Right forelimb (tissue), 1 donor: ENCODE data around the gene GALNT18.
A peak's percentile ranks its signal among the peaks of the same experiment; 100 is the strongest.

Source experiments
- DNase-seq: peaks from one replicate; pipeline ENCODE4 v3.0.0-alpha.2; 2018

The GALNT18 gene

DNA sequence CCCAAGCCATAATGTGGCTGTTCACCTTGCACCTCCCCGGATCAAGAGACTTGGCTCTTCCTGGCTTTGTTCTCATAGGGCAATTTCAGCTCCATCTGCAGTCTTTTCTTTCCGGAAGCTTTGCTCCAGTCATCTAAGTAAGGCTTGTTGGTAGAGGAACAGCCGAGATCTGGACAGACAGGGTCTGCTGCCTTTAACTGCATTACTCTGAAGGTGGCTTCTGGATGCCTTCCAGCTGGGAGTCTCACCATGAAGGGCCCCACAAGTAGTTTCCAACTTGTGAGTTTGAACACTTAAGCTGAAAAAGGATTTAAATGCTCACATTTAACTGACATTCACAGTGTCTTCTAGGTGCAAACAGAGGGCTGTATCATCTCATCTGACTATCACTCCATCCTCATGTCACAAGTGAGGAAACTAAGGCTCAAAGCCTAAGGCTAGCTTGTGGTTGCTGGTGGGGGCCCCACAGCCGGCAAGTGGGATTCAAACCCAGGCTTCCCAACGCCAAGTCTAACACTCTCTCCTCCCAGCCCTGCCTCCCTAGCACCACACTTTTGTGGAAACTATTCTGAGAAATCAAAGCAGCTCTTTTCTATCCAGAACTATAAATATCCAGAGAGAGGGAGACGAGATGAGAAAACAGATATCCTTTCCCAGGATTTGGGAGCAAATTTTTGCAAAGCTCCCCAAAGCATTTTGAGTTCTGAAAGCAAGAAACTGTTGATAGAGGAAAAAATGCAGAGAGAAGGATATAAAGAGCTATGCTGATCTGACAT lies 58.4 kb downstream of the GALNT18 start:
- no peak for DNase-seq

GRCh38 chr11:11561991-11562390 lies 59.8 kb downstream of the GALNT18 start:
- DNase-seq, result no peak

DNA sequence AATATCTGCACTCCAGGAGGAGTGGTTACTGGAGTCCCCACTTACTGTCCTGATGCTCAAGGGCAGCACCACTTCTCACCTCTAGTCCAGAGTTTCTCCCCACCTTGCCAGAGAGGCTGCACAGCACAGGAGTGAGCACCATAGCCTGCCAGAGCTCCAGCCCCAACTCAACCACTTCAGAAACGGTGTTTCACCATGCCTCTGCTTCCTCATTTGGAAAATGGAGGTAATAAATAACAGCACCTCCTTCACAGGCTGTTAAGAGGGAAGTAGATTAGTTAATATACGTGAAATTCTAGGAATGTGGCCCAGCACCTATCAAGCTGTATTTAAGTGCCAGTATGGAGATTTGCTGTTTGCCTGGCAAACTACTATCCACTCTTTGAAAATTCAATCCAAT lies 63.0 kb downstream of the GALNT18 start:
- DNase-seq, result no peak

- DNase-seq, result peak; percentile 84
These were observed 63.4 kb downstream of the GALNT18 start for GRCh38 chr11:11558396-11558795.

DNA sequence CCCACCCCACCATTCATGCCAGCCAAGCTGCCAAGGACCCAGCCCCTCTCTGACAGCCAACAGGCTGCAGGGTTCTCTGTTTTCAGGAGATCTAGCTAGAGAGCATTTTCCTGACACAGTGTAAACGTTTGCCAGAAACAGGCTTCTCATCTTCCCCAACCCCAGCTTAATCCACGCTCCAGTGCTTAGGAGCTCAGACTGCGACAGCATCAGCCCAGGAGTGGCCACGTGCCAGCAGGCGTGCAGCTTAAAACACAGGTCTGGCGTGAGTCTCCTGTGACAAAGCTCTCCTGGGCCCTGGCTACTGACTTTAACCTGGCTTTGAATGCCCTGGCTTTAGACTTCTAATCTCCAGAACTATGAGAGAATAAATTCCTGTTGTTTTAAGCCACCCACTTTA lies 66.6 kb downstream of the GALNT18 start:
- DNase-seq, result peak; percentile 59

DNA sequence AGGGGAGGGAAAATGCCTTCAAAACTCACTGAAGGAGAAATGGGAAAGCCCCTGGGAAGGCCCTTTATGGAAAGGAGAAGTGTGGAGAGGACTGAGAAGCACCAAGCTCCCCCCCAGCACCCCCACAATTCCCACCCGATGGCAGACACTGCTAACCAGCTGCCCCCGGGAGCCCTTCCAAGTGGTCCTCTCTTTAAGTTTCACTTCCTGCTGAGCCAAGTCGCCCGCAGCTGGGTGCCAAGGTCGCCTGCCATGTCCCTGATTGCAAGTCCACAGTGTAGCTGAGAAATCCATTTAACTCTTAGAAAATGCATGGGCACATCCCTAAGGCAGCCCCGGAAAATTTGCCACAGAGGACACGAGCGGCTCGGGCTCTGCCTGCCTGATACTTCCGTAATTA lies 68.2 kb downstream of the GALNT18 start:
- no peak for DNase-seq

DNA sequence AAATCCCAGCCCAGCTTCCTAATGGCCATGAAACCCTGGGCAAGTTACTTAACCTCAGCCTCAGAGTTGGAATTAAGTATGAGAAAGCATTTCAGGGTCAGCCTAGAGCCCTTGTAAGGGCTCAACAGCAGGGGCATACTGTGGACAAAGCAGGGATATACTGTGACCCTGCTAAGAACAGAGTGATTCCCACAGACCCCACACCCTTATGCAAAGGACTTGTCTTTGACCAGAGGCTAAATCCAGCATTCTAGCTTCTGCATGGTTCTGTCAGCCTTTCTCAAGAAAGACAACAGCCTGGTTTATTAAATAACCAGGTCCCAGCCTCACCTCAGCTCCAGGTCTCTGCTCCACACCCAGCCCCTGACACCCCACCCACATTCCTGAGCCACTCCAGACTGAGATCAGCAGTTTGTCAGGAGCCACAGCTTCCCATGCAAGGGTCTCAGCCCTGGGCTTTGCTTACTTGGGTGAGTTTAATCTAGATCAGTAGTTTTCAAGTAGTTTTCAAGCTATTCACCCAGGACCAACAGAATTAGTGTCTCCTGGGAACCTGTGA lies 69.2 kb downstream of the GALNT18 start:
- DNase-seq, result no peak

GRCh38 chr11:11550534-11550933 lies 71.3 kb downstream of the GALNT18 start:
- DNase-seq, result no peak

GRCh38 chr11:11545285-11546275 lies 76.2 kb downstream of the GALNT18 start:
- DNase-seq, result no peak

DNA sequence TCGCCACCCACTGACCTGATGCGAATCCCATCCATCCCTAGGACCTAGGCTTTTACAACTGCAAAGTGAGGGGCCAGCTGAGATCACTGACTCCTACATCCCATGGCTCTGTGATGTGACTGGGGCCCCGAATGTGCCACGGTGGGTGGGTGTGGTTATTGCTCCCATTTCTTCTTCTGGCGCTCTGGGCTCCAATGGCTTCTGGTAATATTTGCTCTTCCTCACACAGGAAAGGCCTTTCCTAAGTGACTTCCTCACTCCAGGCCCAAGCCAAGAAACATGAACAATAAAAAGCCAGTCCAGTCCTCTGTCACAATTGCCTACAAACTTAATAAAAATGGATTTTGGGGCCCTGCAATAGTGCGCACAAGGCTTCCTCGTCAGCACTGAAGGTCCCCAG lies 78.1 kb downstream of the GALNT18 start:
- DNase-seq, result no peak

DNA sequence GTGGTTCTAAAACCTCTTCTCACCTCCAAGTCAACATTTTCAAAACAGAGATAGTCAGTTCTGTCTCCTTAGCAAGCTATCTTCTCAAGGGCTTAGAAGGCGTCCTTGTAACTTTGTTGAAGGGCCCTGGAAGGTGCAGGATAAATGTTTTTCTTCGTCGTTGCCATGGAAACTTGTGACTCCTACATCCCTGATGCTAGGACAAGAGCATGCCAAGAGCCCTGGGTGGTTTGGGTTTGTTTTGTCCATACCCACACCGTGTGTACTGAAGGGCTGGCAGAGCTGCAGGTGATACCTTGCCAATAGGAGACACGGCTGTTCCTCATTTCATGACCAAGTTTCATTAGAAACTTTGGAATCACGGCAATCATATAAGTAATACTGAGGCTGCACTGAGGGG lies 81.6 kb downstream of the GALNT18 start:
- no peak for DNase-seq

GRCh38 chr11:11538277-11538960 lies 83.4 kb downstream of the GALNT18 start:
- no peak for DNase-seq

DNA sequence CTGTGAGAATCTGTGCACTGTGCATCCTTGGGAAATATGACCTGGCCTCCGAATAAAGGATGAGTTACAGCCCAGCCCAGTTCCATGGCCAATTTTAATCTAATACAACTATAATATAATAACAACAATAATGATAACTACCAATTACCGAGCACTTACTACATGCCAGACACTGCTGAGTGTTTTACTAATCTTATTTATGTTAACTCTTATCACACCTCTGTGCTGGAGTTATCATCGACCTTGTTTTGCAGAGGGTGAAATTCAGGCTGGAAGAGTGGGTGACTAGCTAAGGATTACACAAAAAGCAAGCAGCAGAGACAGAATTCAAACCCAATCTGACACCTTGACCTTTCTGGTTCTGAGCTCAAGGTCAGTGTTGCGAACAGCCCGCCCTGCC lies 83.9 kb downstream of the GALNT18 start:
- DNase-seq, result no peak

DNA sequence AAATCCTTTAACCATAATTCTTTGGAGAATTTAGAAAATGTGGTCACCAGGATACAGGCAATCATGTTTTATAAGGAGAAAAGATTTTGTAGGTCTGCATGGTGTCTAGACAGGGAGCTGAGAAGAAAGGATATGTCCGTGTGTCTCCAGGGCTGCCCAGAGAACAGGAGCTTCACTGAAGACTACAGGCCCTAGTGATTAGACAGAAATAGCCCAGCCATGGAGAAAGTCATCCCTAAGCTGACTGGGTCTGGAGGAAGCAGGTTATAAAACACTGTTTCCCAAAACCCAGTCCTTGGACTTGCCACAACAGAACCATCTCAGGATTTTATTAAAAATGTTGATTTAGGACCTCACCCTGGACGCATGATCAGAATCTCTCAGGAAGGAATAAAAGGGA lies 84.4 kb downstream of the GALNT18 start:
- no peak for DNase-seq

DNA sequence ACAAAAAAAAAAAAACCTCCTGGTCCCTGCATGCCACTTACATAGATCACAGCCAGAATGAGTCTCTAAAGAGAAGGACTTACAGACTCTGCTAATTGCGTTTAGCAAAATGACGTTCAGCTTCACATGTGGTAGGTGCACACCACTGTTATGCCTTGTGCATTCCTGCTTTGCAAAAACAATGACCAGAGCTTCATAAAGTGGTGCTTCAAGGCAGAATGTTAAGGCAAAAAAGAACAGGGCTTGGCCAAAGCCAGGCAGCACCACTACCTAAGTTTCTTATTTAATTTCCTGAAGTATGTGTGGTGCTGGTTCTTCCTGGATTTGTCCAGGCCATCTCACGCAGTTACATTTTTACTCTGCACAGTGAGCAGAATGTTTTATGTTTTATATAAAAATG lies 85.2 kb downstream of the GALNT18 start:
- no peak for DNase-seq

GRCh38 chr11:11535611-11536010 lies 86.2 kb downstream of the GALNT18 start:
- DNase-seq, result no peak

DNA sequence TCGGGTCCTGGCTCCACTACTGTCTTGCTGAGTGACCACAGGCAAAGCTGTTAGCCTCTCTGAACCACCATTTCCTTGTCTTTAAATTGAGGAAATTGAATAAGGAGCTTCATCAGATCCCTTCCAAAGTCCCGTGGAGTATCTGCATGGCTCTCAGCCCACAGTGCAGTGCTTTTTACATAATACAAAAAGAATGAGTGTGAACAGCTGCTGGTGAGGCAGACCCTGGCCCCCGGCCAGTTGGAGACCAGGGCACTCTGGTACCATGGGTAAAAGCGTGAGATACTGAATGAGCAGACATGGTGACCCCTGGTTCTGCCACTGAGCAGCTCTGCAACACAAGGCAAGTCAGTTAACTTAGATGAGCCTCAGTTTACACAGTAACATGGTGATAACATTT lies 86.8 kb downstream of the GALNT18 start:
- DNase-seq, result peak; percentile 66

- DNase-seq, result no peak
These were observed 88.1 kb downstream of the GALNT18 start for GRCh38 chr11:11533751-11534150.

- no peak for DNase-seq
These were observed 88.7 kb downstream of the GALNT18 start for GRCh38 chr11:11533057-11533456.

DNA sequence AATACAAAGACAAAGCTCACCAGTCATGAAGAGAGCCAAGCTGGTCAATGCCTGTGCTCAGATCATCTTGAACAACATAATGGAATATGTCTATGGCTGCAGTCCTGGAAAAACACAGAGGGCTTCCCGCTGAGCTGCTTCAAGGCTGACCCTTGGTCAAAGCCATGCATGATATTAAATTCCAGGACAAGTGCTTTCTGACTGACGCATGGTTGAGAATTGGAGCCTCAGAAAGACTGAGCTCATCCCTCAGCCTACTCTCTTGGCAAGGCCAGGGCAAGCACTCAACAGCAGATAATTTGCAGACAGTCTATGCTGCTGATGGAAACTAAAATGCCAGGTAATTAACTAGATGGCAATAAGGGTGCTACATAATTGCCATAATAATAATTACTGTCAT lies 89.2 kb downstream of the GALNT18 start:
- no peak for DNase-seq

DNA sequence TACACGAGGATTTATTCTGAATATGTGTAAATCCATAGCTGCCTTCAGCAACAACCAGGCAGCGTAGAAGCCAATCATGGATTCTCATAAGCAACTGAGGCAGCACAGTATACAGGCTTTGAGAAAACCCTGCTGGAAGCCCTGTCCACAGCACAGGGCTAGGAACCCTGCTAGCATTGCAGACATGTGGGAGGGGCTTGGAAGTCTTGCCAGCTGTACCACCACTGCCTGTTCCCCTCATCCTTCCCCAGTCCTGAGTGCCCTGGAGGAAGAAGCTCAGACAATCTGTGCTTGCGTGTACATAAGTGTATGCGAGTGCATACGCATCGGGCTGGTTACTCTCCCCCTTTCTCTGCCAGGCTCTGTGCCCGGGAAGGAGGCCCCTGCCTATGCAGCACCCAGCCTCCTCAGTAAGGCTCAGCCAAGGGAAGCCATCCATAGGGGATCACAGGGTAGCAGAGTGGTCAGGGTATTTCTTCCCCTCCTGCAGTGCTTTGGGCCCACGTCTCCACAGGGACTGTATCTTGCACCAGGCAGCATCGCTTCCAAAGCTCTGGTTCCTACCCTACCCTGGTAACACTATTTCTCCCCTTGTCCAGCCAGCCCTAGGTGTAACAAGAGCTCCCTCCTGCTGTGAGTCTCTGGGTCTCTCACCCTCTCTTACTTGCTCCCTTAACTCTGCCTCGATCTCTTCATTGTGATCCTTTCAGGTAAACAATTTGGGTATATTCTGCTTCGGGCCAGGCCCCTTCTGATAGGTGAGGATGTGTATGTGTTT lies 90.5 kb downstream of the GALNT18 start:
- DNase-seq, result no peak

GRCh38 chr11:11528986-11529385 lies 92.8 kb downstream of the GALNT18 start:
- no peak for DNase-seq
